Activated naive CD8-positive, alpha-beta T cell treated with anti-CD3 and anti-CD28 coated beads, Interleukin-2, amount 50 U/mL, for 16 hours (primary cell): ENCODE measurements around the gene TWNK.
"Not testable (repeated sequence)": the region's sequence is repeated elsewhere in the genome, so short reads cannot be mapped to it uniquely, and the experiment has no call there.

Experiments
- DNase-seq: peaks from one replicate; pipeline ENCODE4 v3.0.0-alpha.2; 2020; ENCODE audit warnings: low read depth, low spot score

The TWNK gene

GRCh38 chr10:100972904-100973535, 14.3 kb upstream of the TWNK start:
- no peak for DNase-seq

GRCh38 chr10:100975397-100975796, 11.9 kb upstream of the TWNK start:
- not testable (repeated sequence) for DNase-seq

GRCh38 chr10:100976906-100977305, 10.4 kb upstream of the TWNK start:
- no peak for DNase-seq

GRCh38 chr10:100977436-100977835, 9.9 kb upstream of the TWNK start:
- no peak for DNase-seq

GRCh38 chr10:100978121-100978900, 9.0 kb upstream of the TWNK start:
- DNase-seq = no peak

GRCh38 chr10:100978901-100979195, 8.5 kb upstream of the TWNK start:
- no peak for DNase-seq

GRCh38 chr10:100979791-100980272, 7.5 kb upstream of the TWNK start:
- no peak for DNase-seq

- DNase-seq = no peak
Measured at GRCh38 chr10:100980311-100980710, 7.0 kb upstream of the TWNK start.

- DNase-seq = no peak
Measured at GRCh38 chr10:100980711-100981110, 6.6 kb upstream of the TWNK start.

- no peak for DNase-seq
Measured at GRCh38 chr10:100981178-100981772, 6.1 kb upstream of the TWNK start.

- DNase-seq = no peak
Measured at GRCh38 chr10:100982916-100983830, 4.2 kb upstream of the TWNK start.

- DNase-seq = no peak
Measured at GRCh38 chr10:100983868-100984671, 3.3 kb upstream of the TWNK start.

GRCh38 chr10:100984672-100985177, 2.6 kb upstream of the TWNK start:
- DNase-seq = no peak

- no peak for DNase-seq
Measured at GRCh38 chr10:100985336-100985735, 2.0 kb upstream of the TWNK start.

GRCh38 chr10:100986623-100986951, 756 bp upstream of the TWNK start:
- no peak for DNase-seq

GRCh38 chr10:100987685-100988049, 324 bp downstream of the TWNK start:
- DNase-seq = no peak

- no peak for DNase-seq
Measured at GRCh38 chr10:100988166-100988565, 823 bp downstream of the TWNK start.

- no peak for DNase-seq
Measured at GRCh38 chr10:100989088-100989487, 1.7 kb downstream of the TWNK start.

GRCh38 chr10:100993986-100994708, 6.8 kb downstream of the TWNK start:
- DNase-seq = no peak

GRCh38 chr10:100995181-100995580, 7.8 kb downstream of the TWNK start:
- no peak for DNase-seq
